ENCODE measurements around the gene TMEM14C.

- TF ChIP-seq CTCF (IDR thresholded peaks at IDR 0.05), result no peak
- no peak for TF ChIP-seq EP300 (IDR thresholded peaks at IDR 0.05)
- no peak for TF ChIP-seq POLR2A (IDR thresholded peaks at IDR 0.05)
These were observed 654 bp downstream of the TMEM14C start for GRCh38 chr6:10723567-10723881.

Measured in stomach (tissue), 4 donors.